Measurements from ENCODE around the gene IL11RA. TPM values are rescaled to one million over a fixed set of nuclear protein-coding genes. Genes with fewer than 3 reads are reported as not detected.

The IL11RA gene
- polyA plus RNA-seq, 1 experiment, result 14.6 TPM

DNA sequence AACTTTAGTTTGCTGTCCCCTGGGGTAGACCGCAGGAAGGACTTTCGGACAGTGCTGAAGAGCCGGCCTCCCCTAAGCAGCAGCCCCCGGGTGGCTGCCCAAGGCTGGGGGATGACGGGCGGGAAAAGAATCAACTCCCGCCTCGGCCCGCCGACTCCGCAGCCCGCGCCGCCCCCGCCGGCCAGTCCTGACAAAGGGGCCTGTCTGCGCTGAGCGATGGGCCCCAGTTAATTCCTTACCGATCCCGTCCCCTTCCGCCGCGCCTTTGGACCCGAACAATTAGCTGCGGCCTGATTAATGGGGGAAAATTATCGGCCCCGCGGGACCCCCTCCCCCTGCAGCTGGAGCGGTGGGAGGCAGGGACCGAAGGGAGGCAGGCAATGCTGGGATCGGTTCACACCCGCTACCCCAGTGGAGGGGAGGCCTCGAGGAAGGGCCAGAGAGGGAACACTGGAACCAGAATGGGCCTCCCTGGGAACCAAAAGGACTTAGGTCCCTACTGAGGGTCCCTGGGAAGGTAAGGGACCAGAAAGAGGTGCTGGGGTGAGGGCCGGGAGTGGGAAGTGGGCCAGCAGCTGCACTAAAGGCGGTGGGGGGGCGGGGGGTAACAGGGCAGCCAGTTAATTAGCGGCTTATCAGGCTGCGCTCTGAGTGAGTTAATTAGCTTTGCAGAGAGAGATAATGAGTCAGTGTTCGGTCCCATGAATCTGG lies 27.4 kb upstream of the IL11RA start:
- Histone ChIP-seq H3K27me3 (ENCODE audit: control insufficient read depth, insufficient read depth, low read length) (peaks cover 66% of the 10 kb centered on the region), H3K4me3 (ENCODE audit: low read depth, low read length) (no peak overlapping the region), H3K9me3 (ENCODE audit: control insufficient read depth, insufficient read depth, low read length) (no peaks in the 10 kb centered on the region; the same call in 1 of the 2 replicates), H3K27ac (ENCODE audit: low read depth, low read length) (no peak overlapping the region)
- POLR2A ChIA-PET, result interaction anchor here (0.6 kb wide), 1 partner anchor 269 kb away, joined by 4 read pairs; no protein-coding TSS in a partner anchor
- no peak for DNase-seq (ENCODE audit: low read depth, low spot score)
- CTCF ChIA-PET, result interaction anchor here (1.6 to 2.1 kb wide), 2 partner anchors 9 to 221 kb away, joined by 6 to 22 read pairs; no protein-coding TSS in a partner anchor
- TF ChIP-seq, protein P1, sequence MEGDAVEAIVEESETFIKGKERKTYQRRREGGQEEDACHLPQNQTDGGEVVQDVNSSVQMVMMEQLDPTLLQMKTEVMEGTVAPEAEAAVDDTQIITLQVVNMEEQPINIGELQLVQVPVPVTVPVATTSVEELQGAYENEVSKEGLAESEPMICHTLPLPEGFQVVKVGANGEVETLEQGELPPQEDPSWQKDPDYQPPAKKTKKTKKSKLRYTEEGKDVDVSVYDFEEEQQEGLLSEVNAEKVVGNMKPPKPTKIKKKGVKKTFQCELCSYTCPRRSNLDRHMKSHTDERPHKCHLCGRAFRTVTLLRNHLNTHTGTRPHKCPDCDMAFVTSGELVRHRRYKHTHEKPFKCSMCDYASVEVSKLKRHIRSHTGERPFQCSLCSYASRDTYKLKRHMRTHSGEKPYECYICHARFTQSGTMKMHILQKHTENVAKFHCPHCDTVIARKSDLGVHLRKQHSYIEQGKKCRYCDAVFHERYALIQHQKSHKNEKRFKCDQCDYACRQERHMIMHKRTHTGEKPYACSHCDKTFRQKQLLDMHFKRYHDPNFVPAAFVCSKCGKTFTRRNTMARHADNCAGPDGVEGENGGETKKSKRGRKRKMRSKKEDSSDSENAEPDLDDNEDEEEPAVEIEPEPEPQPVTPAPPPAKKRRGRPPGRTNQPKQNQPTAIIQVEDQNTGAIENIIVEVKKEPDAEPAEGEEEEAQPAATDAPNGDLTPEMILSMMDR (IDR thresholded peaks at IDR 0.05; ENCODE audit: low read depth, low read length), result no peak

- ChIA-PET POLR2A (interaction anchor here (0.6 kb wide), 1 partner anchor 270 kb away, joined by 4 read pairs; no protein-coding TSS in a partner anchor), CTCF (interaction anchor here (1.4 to 2.1 kb wide), 3 partner anchors 9 to 221 kb away, joined by 4 to 22 read pairs (median 6); no protein-coding TSS in a partner anchor)
- TF ChIP-seq, protein P1 (IDR thresholded peaks at IDR 0.05; ENCODE audit: low read depth, low read length), result no peak
- Histone ChIP-seq H3K27ac (ENCODE audit: low read depth, low read length) (no peak overlapping the region), H3K4me3 (ENCODE audit: low read depth, low read length) (no peak overlapping the region), H3K27me3 (ENCODE audit: control insufficient read depth, insufficient read depth, low read length) (peaks cover 71% of the 10 kb centered on the region), H3K9me3 (ENCODE audit: control insufficient read depth, insufficient read depth, low read length) (no peaks in the 10 kb centered on the region; the same call in 1 of the 2 replicates)
- no peak for DNase-seq (ENCODE audit: low read depth, low spot score)
These were observed 26.8 kb upstream of the IL11RA start for GRCh38 chr9:34625186-34625486.

DNA sequence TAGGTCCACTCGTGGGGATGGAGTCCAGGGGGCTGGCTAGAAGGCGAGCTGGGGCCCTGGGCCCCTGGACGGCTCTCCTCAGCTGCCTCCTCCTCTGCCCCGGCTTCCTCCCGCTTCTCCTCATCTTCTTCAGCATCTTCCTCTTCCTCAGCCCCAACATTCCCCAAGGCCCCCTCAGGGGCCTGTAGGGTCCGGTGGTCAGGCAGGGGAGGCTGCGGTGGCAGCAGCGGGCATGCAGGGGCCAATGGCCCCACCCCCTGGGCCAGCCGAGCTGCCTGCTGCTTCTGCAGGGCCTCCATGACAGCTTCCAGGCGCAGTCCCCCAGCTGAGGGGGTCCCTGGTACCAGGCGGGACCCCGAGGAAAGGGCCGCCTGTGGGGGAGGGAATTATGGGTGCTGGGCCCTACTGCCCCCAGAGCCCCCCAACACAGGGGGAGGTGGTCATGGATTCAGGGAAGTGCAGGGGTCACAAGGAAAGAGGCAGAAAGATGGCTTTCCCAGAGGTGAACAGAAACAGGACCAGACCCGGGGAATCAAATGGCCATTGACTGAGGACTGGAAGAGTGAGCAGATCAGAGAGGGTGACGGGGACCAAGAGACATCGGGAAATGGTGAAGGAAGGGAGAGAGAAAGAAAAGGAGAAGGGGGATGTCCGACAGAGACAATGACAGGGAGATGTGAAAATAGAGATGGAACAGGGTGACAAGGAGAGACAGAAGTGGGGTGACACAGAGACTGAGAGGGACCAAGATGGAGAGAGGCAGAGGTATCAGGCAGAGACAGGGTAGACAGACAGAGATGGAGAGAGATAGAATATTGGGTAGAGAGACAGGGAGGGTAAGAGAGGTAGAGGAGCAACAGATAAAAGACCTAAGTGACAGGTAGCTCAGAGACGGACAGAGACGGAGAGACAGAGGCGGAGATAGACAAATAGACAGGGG lies 24.0 kb upstream of the IL11RA start:
- no peak for DNase-seq (ENCODE audit: low read depth, low spot score)
- ChIA-PET CTCF (no interaction called here), POLR2A (no interaction called here)
- H3K27ac ChIP-seq (ENCODE audit: low read depth, low read length), result no peak overlapping the region
- H3K9me3 ChIP-seq (ENCODE audit: control insufficient read depth, insufficient read depth, low read length), result no peaks in the 10 kb centered on the region; the same call in 1 of the 2 replicates
- TF ChIP-seq, protein P1 (IDR thresholded peaks at IDR 0.05; ENCODE audit: low read depth, low read length), result no peak
- H3K4me3 ChIP-seq (ENCODE audit: low read depth, low read length), result peak overlapping the region; percentile 44; the same call in 1 of the 2 replicates
- peaks cover 79% of the 10 kb centered on the region for H3K27me3 ChIP-seq (ENCODE audit: control insufficient read depth, insufficient read depth, low read length)

DNA sequence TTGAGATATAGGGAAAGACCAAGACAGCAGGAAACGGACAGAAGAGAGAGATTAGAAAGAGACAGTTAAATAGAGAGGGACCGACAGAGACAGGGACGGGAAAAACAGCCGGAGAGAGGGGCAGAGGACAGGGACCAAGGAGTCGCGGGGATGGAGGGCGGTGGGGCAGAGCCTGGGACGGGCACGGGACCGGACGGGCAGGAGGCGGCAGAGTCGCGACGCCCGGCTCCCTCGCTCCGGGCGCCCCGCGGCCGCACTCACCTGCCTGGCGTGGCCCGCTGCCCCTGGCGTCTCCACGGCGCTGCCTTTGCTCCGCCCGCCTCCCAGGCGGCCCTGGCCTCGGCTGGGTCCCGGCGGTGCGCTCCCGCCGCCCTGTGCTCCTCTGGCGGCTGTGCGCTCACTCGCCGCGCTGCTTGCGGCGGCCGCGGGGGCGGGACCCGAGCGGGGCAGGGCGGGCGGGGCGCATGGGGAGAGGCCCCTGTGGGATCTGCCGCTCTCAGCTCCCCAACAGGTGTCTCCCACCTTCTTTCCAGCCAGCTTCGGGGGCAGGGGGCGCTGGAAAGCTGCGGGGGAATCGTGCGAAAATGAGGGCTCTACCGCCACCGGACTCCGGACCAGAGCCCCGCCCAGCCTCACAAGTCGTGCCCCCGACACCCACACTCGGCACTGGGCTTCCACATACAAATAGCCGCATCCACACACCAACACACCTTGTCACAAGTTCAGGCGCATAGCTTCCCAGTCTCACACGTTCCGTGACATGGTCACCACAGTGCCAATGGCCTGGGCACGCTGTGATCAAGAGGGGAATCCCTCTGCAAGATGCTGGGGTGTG lies 23.1 kb upstream of the IL11RA start, which contains the start of gene ARID3C:
TSS of gene ARID3C (minus strand) at position 411 of the 835 bp plus-strand sequence. CDS start 1,052 bp downstream, outside the sequence.
- Histone ChIP-seq H3K4me3 (ENCODE audit: low read depth, low read length) (peak within 1 kb of the TSS; percentile 44), H3K27ac (ENCODE audit: low read depth, low read length) (no peak within 1 kb of the TSS), H3K27me3 (ENCODE audit: control insufficient read depth, insufficient read depth, low read length) (peaks cover 70% of the 10 kb centered on the region), H3K9me3 (ENCODE audit: control insufficient read depth, insufficient read depth, low read length) (no peaks in the 10 kb centered on the region; the same call in 1 of the 2 replicates)
- DNase-seq (ENCODE audit: low read depth, low spot score), result no peak
- TF ChIP-seq, protein P1 (IDR thresholded peaks at IDR 0.05; ENCODE audit: low read depth, low read length), result no peak
- ChIA-PET POLR2A (no interaction called here), CTCF (interaction anchor here (1.3 kb wide), 1 partner anchor 225 kb away, joined by 3 read pairs; no protein-coding TSS in a partner anchor)

Data from AG04450 (cell line).